ENCODE results near the gene GRHL3.

Gene GRHL3

DNA sequence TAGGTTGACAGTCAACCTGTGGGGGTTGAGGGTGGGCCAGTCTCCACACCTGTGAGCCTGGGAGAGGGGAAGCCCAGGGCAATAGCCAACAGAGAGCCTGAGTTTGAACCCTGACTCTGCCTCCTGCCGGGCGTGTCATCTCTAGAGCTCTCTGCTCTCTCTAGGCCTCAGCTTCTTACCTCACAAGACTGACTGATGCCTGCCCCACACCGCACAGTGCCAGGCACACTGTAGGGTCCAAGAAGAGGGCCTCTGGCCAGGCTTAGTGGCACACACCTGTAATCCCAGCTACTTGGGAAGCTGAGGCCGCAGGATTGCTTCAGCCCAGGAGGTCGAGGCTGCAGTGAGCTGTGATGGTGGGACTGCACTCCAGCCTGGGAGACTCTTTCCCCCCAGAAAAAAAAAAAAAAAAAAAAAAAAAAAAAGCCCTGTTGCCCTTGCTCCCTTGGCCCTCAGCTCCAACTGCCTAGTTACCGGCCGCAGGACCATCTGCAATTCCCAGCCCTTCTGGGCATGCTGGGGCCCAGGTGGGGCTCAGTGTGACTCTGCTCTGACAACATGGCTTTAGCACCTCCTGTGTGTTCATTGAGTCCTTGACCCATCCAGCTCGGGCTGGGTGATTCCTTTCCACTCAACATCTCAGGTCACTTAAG, 25.1 kb downstream of the GRHL3 start:
- DNase-seq (ENCODE audit: low spot score): no peak

DNA sequence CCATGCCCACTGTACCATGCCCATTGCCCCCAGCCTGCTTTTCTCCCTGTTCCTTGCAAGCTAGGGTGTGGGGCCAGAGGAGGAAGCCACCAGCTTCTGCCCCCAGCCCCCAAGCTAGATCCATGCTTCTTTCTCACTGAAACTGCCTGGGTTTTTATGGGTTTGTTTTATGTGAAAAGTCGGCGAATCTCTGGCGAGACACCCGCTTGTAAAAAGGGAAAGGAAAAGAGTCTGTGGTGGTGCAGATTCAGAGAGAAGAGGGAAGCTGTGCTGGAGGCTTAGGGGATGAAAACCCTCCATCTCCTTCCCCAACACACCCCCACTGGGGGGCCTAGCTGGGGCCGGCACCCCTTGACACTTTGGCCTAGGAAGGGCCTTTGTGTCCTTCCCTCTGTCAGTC, 26.2 kb downstream of the GRHL3 start:
- DNase-seq (ENCODE audit: low spot score): no peak

DNA sequence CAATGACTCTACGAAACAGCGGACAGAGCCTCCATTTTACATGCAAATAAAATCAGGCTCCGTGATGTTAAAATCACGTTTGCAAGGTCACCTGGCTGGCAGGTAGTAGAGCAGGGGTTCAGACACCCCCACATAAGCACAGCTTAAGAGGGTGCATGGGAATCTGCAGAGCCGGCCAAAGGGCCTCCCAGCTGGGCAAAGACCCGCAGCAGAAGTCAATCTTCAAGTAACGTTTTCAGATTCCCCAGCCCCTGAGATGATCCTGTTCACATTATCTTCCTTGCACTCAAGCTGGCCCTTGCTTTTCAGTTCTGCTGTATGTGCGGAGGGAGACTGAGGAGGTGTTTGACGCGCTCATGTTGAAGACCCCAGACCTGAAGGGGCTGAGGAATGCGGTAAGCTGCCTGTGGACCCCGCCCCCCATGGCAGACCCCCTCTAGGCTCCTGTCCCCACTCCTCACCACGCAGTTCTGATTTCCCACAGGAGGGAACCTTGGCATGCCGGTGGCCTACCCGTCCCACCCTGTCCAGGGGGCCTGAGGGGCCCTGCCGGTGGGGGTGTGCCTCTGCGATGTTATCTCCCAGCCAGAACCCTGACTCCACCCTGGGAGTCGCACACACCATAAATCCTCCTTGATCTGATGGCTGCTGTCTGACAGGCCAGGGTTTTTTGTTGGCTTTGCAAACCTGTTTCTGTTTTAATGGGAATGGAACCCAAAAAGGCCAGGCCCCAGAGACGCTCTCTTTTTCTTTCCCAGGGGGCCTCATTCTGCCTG, 28.2 kb downstream of the GRHL3 start:
- DNase-seq (ENCODE audit: low spot score): no peak

DNA sequence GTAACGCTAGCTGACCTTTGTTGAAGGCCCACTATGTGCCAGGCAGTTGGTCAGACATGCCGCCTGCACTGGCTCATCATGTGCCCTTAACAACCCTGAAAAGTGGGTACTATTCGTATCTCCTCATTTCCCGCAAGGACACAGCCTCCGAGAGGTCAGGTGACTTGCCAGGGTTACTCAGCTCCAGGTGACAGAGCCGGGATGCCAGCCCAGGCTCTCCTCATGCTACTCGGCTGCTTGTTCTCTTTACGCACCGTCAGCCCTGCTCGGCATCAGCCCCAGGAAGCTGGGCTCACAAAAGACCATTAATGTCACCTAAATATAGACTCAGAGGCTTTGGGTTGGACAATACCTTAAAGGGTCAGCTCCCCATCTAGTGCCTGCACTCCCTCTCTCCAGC, 29.0 kb downstream of the GRHL3 start:
- no peak for DNase-seq (ENCODE audit: low spot score)

DNA sequence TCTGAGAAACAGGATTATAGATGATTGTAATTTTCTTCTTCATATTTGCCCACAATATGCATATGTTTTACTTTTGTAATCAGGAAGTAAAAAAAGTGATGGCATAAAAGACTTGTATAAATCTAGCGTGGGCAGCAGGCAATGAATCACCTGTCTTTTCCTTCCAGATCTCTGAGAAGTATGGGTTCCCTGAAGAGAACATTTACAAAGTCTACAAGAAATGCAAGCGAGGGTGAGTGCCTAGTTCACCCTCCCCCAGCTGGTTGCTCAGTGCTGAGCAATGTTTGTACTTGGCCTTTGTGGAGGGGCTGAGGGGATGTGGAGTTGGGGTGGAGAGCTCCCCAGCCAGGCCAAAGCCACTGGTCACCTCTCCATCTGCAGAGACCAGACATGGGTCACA, 30.7 kb downstream of the GRHL3 start:
- DNase-seq (ENCODE audit: low spot score): no peak

DNA sequence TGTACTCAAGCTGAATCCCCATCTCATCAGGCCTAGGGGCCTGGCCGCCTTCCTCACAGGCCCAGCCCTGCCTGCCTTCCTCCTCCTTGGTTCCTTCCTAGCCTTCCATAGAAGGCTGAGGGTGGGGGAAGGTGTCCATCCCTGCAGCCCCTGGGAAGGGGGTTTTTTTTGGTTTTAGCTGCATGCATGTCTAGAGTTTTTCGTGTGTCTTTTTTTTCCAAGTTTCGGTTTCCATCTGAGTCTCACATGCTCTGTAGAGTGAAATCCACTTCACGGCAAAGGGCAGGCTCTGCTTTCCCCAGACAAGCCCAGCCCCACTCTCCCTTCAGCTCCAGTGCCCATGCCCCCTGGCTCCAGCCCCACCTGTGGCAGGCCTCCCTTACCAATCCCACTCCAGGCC, 32.1 kb downstream of the GRHL3 start:
- no peak for DNase-seq (ENCODE audit: low spot score)

DNA sequence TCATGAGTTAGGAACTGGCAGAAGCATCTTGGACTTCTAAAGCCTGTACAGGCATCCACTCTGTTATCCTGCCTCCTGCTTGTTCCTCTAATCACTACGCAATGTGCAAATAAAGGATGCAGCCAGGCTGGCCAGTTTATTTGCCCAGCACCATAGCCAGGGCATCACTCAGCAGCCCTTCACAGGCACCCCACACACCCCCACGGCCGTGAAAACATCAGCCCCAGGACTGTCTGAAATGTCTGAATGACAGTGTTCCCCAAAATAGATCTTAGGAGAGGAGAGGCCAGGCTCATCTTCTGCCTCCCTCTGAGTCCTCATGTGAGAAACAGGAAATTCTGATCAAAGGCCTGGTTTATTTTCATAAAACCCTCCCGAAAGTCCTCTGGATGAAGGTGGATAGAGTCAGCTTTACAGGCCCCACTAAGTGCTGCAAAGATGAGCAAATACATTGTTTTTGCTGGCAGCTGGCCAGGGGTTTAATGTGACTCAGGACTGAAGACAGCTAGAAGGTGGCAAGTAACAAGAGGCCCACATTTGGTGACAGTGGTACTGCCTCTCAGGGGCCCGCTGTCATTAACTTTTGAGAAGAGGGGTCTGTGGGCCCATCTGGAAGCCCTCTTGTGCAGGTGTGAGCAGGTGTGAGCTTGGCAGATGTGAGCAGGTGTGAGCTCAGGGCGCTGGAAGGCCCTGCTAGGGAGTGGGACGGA, 32.9 kb downstream of the GRHL3 start:
- no peak for DNase-seq (ENCODE audit: low spot score)

DNA sequence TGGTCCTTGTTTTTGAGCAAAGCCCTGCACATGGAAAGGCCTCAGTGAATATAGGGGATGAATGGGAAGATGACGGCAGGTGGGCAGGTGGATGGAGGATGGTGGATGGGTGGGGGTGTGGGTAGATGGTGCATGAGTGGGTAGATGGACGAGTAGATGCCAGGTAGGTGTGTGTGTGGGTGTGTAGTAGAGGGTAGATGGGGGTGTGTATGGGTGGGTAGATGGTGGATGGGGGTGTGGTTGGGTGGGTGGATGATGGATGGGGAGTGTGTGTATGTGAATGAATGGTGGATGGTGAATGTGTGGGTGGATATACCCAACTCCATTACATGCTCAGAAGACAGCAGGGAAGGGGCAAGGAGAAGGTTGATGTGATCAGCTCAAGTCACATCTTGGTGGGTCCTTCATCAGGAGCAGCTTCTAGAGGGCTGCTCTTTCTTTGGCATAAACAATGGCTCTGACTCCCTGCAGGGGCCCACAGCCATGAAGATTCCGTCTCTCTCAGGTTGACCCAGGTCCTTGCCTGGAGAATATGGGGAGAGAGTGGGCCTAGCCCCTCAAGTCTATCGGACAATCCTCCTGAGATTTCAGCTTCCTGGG, 34.2 kb downstream of the GRHL3 start:
- DNase-seq (ENCODE audit: low spot score): no peak

DNA sequence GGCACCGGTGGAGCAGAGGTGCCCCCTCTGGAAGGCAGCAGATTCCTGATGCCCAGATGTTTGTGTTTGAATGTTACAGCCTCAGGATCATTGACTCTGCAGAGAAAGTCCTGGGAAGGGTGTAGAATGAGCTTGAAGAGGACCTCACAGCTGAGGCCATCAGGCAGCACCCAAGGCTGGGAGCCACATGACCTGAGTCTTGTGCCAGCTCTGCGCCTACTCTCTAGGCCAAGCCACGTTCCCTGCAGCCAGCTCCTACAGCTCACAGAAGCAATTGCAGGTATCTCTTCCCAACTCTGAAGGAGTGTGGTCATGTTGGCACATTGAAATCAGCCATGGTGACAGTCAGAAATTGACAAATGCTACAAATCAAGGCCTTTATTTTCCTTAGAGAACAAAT, 36.3 kb downstream of the GRHL3 start:
- DNase-seq (ENCODE audit: low spot score): no peak

DNA sequence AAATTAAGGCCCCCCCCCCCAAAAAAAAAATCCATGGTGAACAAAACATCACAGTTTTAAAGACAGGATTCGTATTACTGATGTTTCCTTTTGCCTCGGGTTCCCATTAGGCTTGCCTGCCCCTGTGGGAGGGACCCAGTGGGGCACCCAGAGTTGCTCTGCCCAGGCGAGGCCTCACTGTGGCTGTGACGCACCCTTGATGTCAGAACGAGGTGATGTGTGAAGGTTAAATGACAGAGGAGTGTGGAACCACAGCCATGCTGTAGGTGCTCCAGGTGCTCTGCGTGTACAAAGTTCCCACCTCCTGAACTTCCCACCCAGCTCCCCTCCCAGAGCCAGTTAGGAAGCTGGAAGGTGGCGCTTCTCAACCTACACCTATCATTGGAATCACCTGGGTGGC, 37.9 kb downstream of the GRHL3 start:
- DNase-seq (ENCODE audit: low spot score): no peak

DNA sequence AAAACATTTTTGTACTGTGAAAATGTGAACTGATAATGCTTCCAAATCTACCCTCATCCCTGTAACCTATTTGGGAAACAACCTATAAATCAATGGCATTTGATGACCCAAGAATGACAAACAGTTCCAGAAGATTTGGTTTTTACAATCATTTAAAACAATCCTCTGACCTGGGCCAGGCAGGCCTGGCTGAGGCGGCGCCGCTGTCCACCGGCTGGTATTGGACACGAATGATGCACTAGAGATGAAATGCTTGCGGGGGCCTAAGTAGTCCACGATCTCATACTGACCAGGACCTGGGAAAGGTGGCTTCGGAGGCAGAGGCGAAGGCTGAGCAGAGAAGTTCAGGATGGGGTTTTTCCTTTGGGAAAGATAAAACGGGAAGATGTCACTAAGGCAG, 41.5 kb downstream of the GRHL3 start:
- no peak for DNase-seq (ENCODE audit: low spot score)

DNA sequence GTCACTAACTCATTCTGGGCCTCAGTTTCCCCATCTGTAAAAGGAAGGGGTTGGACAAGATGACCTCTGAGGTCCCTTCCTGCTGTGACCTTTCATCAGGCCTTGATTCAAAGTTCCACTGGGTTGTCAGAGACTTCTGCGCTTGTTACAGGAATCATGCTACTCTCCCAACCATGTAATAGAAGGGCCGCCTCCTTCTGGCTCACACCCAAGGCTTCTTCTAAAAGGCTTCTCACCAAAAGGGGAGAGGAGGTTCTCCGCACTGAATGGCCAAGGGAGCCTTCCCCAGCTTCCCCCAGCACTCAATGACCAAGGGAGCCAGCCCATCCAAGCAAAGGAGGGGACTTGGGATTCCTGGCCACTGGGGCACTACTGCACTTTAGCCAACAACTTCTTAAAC, 42.7 kb downstream of the GRHL3 start:
- no peak for DNase-seq (ENCODE audit: low spot score)

DNA sequence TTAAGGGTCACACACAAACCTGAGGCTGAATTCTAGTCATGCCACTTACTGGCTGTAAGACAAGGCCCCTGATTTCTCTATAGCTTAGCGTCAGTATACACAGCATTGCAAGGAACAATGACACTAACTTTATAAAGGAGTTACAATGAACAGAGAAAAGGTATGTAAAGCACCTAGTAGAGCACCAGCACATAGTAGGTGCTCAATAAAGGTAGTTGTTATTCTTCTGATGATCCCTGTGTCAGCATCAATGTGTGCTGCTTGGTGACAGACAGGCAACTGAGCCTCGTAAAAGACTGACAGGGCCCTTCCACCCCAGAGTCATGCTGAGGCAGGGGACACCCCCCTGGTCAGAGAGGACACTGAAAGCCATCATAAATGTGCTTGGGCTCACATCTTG, 43.2 kb downstream of the GRHL3 start:
- no peak for DNase-seq (ENCODE audit: low spot score)

DNA sequence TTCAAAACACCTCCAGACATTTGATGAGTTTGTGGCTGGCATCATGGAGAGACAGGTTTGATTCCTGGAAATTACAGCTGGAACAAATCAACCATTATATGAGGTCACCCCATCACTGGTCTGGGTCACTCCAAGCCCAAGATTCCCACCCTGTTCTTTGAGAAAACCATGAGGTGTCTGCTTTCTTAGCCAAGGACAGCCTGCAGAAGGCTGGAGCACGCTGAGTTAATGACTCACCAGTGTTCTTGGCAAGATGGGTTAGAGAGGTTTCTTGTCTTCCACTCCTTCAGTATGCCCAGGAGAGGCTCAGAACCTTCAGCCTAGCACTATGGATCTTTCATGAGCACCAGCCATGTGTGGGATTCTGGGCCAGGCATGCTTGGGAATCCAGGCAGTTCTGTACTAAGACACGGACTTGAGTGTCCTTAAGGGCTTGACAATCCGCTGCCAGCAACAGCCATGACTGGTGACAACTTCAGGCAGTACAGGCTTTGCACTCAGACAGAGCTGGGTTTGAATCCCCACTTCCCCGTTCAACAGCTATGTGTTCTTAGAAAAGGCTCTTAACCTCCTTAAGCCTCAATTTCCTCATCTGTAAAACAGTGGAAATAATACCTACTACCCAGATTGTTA, 43.9 kb downstream of the GRHL3 start:
- no peak for DNase-seq (ENCODE audit: low spot score)

DNA sequence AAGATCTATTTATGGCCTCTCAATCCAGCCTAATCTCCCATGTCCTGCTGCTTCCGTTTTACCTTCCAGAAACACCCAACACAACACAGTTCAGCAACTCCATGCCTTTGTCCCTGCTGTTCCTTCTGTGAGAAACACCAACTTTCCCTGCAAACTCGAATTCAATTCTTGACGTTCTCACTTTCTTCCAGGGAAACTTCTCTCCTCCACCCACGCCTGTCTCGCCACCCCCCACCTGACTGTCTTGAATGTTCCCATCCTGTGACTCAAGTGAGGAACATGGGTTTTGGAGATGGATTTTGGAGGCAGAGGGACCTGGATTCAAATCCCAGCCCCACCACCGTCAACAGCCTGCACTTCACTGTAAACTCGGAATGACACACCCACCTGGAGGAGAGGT, 44.8 kb downstream of the GRHL3 start:
- DNase-seq (ENCODE audit: low spot score): no peak

DNA sequence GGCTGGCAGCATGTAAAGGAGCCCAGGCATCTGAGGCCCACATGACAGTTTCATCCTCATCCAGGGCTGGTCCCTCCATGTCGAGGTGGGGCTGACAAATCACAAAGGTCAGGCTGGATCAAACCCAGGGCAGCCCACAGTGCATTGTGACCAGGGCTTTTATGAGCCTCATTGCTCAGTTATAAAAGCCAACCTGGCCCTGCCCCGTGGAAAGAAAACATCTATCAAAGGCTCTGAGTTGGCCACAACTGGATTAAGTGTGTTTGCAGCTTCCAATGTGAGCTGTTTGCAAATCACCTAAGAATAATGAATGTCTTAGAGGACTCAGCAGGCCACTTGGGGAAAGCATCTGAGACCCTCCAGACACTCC, 45.4 kb downstream of the GRHL3 start:
- DNase-seq (ENCODE audit: low spot score): peak; percentile 67

DNA sequence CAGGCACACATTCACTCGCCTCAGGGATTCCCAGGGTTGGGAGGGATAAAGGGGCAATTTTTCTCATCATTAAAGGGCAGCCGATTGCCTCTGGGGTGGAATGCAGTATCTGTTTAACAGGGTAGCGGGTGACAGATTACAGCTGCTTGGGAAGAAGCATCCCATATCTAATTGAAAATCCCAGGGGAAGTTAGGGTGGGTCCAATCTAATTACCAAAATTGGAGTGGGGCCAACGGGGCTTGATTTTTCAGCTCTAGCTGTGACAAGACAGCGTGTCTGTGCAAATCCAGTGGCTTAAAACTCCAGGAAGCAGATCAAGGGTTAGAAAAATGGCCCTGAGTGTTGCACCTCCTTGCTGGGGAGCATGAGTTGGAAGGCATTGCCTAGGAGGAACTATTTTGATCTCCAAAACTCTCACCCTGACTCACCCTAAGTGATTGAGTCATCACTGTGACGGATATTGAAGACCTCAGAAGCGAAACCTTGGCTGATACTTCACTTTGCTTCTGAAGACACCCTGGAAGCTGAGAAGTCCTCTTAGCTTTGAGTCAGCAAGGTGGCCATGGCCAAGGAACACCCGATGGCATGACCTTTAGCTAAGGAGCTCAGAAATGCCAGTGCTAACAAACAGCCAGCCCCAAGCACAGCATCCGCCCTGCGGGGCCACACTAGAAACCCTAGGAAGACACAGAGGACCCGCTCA, 46.0 kb downstream of the GRHL3 start:
- no peak for DNase-seq (ENCODE audit: low spot score)

DNA sequence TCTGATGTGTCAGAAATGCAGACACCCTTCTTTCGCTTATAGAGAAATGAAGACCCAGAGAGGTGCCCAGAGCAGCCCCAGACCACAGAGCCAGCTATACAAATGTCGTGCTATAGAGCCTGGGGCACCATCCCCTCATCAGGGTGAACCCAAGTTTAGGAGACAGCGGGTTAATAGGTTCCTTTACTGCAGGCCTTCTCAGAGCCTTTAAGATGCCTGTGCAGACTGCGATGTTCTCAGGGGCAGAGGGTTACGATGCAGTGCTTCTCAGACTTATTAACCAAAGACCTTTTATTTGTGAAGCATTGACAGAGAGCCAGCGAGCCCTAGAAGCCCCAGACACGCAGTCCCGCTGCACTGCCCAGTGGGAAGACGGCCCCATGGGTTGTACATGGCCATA, 47.5 kb downstream of the GRHL3 start:
- DNase-seq (ENCODE audit: low spot score): no peak

DNA sequence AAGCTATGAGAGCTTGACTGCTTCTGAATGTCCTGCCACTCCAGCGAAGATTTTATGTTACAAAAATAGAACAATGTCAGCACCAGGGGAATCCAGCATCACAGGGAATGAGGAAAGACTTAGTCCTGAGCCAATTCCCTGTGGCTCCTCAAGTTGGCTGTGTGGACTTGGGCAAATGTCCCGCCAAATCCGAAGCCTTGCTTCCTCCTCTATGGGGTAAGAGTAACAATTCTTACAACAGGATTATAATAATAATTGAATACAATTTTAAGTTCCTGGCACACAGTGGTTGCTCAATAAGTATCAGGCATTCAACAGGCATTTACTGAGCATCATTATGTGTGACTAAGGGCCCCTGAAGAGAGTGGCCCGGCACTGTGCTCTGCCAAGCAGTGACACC, 50.0 kb downstream of the GRHL3 start:
- no peak for DNase-seq (ENCODE audit: low spot score)

DNA sequence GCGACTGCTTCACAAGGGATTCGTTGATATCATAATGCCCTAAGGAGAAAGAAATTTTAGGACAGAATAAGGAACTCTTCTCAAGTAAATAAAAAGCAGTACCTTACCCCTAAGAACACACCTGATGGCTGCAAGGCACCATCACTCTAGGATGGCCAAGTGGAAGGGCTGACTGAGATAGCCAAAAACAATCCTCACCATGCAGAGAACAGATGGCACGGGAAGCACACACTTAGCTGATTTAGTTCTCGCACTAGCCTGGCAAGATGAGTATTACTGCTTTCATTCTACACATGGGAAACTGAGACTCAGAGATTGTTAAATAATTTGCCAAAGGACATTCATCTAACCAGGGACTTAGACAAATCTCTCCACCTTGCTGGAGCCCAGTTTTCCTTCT, 50.6 kb downstream of the GRHL3 start:
- no peak for DNase-seq (ENCODE audit: low spot score)

DNA sequence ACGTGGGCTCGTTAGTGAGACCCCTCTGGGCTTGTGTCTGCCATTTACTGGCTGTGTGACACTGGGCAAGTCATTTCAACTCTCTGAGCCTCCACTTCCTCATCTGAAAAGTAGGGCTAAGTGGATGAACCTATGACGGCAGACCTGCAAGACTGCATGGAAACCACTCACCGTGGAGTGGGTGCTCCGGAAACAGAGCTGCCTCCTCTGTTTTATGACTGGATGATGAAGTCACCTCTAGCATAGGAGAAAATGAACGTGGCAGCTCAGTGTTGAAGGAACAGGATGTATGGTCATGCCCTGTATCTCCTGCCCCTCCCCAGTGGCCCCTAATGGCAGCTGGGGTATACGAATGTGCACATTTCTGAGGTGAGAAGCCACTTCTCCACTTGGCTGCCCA, 53.9 kb downstream of the GRHL3 start:
- no peak for DNase-seq (ENCODE audit: low spot score)

DNA sequence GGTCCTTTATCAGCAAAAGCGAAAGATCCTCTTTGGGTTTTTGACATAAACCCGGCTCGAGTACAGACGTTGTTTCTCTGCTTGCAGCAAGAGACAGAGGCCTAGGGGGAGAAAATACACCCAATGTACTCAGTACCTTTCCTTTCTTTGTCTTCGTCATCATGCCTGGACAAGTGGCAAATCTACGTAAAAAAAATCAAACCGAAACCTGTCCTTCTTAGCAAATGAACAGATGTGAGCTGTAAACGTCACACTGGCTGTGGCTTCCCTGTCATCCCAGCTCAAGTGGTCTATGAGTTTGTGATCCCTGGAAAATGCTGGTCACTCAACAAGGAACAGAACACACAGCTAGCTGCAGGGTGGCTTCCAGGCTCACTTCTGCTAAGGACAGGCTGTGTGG, 54.6 kb downstream of the GRHL3 start:
- DNase-seq (ENCODE audit: low spot score): no peak

All from ecto neural progenitor cell (in vitro differentiated cells).